ENCODE measurements around the gene IP6K3.
A peak's percentile ranks its signal among the peaks of the same experiment; 100 is the strongest.

IP6K3 gene

GRCh38 chr6:33746651-33747100 is at the start of gene IP6K3:
TSS of gene IP6K3 (minus strand) at chr6:33746905. CDS start at chr6:33735476, 11,429 bp downstream.
- DNase-seq: peak; percentile 58

- DNase-seq: no peak
Measured at GRCh38 chr6:33794910-33795623, 48.4 kb upstream of the IP6K3 start.

- no peak for DNase-seq
Measured at GRCh38 chr6:33792981-33793380, 46.3 kb upstream of the IP6K3 start.

GRCh38 chr6:33791620-33792019 is 44.9 kb upstream of the IP6K3 start:
- no peak for DNase-seq

GRCh38 chr6:33790910-33791309 is 44.2 kb upstream of the IP6K3 start:
- no peak for DNase-seq

- no peak for DNase-seq
Measured at GRCh38 chr6:33790379-33790778, 43.7 kb upstream of the IP6K3 start.

- DNase-seq: no peak
Measured at GRCh38 chr6:33789550-33789895, 42.8 kb upstream of the IP6K3 start.

GRCh38 chr6:33788694-33789549 is 42.2 kb upstream of the IP6K3 start, which contains the start of gene LEMD2:
TSS of gene LEMD2 (minus strand) at chr6:33789130. CDS start at chr6:33789116, 14 bp downstream.
- DNase-seq: peak; percentile 97

GRCh38 chr6:33787954-33788693 is 41.4 kb upstream of the IP6K3 start:
- peak; percentile 86 for DNase-seq

GRCh38 chr6:33787346-33787953 is 40.7 kb upstream of the IP6K3 start:
- no peak for DNase-seq

GRCh38 chr6:33786736-33787135 is 40.0 kb upstream of the IP6K3 start:
- DNase-seq: no peak

- DNase-seq: no peak
Measured at GRCh38 chr6:33785778-33786177, 39.1 kb upstream of the IP6K3 start.

GRCh38 chr6:33784787-33785186 is 38.1 kb upstream of the IP6K3 start:
- DNase-seq: no peak

GRCh38 chr6:33783781-33784520 is 37.2 kb upstream of the IP6K3 start:
- DNase-seq: no peak

- no peak for DNase-seq
Measured at GRCh38 chr6:33782561-33782960, 35.9 kb upstream of the IP6K3 start.

- DNase-seq: no peak
Measured at GRCh38 chr6:33781131-33781975, 34.6 kb upstream of the IP6K3 start.

- DNase-seq: no peak
Measured at GRCh38 chr6:33779895-33780294, 33.2 kb upstream of the IP6K3 start.

GRCh38 chr6:33779290-33779689 is 32.6 kb upstream of the IP6K3 start:
- DNase-seq: no peak

GRCh38 chr6:33778444-33779121 is 31.9 kb upstream of the IP6K3 start:
- no peak for DNase-seq
